Uterine smooth muscle cell (primary cell): ENCODE measurements around the gene RIC1. TPM values are rescaled to one million over a fixed set of nuclear protein-coding genes. Genes with fewer than 3 reads are reported as not detected.

Experiments
- total RNA-seq: library from RNA; depleted of rRNA; stranded (reverse); fragments of >200 nt; gene quantifications from 2 replicates; pipeline ENCODE4 v1.2.3, GENCODE V29; 2014

The RIC1 gene, protein sequence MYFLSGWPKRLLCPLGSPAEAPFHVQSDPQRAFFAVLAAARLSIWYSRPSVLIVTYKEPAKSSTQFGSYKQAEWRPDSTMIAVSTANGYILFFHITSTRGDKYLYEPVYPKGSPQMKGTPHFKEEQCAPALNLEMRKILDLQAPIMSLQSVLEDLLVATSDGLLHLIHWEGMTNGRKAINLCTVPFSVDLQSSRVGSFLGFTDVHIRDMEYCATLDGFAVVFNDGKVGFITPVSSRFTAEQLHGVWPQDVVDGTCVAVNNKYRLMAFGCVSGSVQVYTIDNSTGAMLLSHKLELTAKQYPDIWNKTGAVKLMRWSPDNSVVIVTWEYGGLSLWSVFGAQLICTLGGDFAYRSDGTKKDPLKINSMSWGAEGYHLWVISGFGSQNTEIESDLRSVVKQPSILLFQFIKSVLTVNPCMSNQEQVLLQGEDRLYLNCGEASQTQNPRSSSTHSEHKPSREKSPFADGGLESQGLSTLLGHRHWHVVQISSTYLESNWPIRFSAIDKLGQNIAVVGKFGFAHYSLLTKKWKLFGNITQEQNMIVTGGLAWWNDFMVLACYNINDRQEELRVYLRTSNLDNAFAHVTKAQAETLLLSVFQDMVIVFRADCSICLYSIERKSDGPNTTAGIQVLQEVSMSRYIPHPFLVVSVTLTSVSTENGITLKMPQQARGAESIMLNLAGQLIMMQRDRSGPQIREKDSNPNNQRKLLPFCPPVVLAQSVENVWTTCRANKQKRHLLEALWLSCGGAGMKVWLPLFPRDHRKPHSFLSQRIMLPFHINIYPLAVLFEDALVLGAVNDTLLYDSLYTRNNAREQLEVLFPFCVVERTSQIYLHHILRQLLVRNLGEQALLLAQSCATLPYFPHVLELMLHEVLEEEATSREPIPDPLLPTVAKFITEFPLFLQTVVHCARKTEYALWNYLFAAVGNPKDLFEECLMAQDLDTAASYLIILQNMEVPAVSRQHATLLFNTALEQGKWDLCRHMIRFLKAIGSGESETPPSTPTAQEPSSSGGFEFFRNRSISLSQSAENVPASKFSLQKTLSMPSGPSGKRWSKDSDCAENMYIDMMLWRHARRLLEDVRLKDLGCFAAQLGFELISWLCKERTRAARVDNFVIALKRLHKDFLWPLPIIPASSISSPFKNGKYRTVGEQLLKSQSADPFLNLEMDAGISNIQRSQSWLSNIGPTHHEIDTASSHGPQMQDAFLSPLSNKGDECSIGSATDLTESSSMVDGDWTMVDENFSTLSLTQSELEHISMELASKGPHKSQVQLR (N-terminal part only)
- 42.3 and 51.5 TPM in 2 replicates for total RNA-seq

DNA sequence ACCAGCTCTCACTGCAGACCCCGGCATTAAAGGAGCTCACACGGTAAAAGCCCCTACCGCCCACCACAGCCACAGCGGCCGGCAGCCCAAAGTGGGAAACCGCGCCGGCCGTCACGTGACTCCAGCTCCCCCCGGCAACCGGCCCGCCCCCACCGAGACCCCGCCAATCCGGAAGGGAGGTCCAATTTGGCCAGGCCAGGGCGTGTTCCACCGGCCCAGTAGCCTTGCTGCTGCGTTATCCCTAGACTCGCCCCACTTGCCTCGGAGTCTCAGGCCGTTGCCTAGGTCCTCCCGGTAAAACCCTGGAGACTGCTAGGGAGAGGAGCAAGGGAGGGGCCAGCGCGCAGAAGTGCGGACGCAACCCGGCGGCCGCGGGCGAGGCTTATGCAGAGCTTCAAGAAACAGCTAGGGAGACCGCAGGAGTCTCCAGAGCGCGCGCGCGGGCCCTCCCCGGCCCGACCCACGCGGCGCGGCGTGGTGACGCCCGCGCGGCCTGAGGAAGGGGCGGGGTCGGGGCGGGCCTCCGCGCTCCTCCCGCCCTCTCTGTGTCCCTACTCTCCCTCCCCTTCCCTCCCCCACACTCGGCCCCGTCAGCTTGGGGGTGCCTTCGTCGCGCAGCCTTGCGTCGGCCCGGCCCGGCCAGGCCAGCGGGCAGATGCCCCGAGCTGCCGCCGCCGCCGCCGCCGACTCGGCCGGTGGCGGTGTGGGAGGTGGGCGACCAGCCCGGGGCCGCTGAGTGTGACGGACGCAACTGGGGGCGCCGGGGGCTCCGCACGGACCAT lies at the start of gene RIC1:
Gene RIC1, plus strand, starts transcription at position 578 of the 782 bp plus-strand sequence. Its CDS starts 203 bp downstream, at position 781.

Other genes with a start within 250 kb of the RIC1 start
- 23.6 and 34.0 TPM in 2 replicates for gene PLGRKT, start 191.2 kb upstream of the RIC1 start, total RNA-seq
- 10.5 and 17.7 TPM in 2 replicates for gene CD274, start 178.6 kb upstream of the RIC1 start, total RNA-seq
- gene PDCD1LG2, start 118.6 kb upstream of the RIC1 start, total RNA-seq: 10.1 and 13.6 TPM in 2 replicates
- gene ERMP1, start 204.0 kb downstream of the RIC1 start, total RNA-seq: 17.6 and 27.6 TPM in 2 replicates